ENCODE data around the gene RBPJ. TPM values are rescaled to one million over a fixed set of nuclear protein-coding genes. Genes with fewer than 3 reads are reported as not detected.

Gene RBPJ
- total and polyA plus RNA-seq, 11 donors = 21.9 to 84.3 (median 37.5) TPM

DNA sequence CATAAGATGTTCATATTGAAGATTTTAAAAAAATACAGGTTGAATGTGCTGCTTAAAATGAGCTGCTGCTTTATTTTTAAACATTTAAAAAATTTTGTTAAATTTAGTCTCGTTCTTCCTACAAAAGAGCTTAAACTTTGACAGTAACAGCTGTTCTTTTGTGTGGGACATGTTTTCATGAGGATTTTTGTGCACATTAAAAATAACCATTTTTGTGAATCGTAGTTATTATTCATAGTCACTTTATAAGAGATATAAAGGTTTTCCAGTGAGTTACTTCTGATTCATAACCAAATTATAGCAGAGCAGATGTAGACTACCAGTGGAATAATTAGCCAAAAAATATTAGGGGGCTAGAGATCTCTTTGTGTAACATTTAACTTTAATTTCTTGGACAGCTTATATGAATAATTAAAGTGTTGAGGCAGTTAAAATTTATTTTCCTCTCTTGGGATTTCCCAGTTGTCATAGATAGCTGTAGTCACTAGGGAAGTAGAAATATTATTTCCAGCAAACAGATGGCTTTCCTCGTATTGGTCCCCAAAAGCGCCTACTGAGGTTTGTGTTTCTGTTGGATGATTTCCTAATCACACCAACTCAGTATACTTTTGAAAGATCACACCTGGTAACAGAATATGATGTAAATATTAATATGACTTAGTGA lies 24.2 kb downstream of the RBPJ start:
- no peak for DNase-seq
- peak overlapping the region in 4 of 12 donors; percentile 11 to 35 (median 23) for H3K4me3 ChIP-seq
- peaks cover 0 to 82% (median 36%) of the 10 kb centered on the region in 12 donors for H3K4me1 ChIP-seq
- no peaks in the 10 kb centered on the region for H3K27me3 ChIP-seq
- ATAC-seq = peak in 1 of 4 donors; percentile 24
- WGBS, 4 donors = 57 to 63% (median 61%) methylated on average over 4 of the region's 4 CpGs
- H3K9me3 ChIP-seq = no peaks in the 10 kb centered on the region
- H3K27ac ChIP-seq = peak overlapping the region in 3 of 12 donors; percentile 9 to 68 (median 45)
- intact Hi-C loops (cut with DNase I) = no loop called here
- TF ChIP-seq POLR2A (IDR thresholded peaks at IDR 0.05) = no peak
- TF ChIP-seq CTCF (IDR thresholded peaks at IDR 0.05) = no peak
- H3K36me3 ChIP-seq = no peaks in the 10 kb centered on the region

DNA sequence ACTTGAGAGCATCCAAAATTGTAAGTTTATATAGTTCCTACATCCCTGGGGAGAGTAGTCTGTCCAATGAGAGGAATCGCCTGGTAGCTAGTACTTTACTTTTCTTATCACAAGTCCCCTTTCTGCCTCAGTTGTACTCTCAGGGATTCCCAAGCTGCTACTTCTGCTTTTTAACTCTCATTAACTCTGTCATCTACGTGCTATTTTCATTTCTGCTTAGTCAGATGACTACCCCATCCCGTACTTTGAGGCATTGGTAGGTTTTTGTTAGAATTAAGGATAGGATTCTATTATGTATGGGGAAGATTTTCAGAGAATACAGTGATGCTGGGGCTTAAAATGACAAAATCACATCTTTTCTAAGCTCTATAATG lies 24.7 kb downstream of the RBPJ start:
- intact Hi-C loops (cut with DNase I) = no loop called here
- peaks cover 0 to 80% (median 35%) of the 10 kb centered on the region in 12 donors for H3K4me1 ChIP-seq
- H3K9me3 ChIP-seq = no peaks in the 10 kb centered on the region
- H3K36me3 ChIP-seq = no peaks in the 10 kb centered on the region
- no peak for DNase-seq
- TF ChIP-seq POLR2A (IDR thresholded peaks at IDR 0.05) (no peak), CTCF (IDR thresholded peaks at IDR 0.05) (no peak)
- 39 to 52% (median 51%) methylated on average over 3 of the region's 3 CpGs for WGBS, 4 donors
- H3K4me3 ChIP-seq = peak overlapping the region in 6 of 12 donors; percentile 11 to 41 (median 30)
- no peaks in the 10 kb centered on the region for H3K27me3 ChIP-seq
- ATAC-seq = no peak
- H3K27ac ChIP-seq = peak overlapping the region in 5 of 12 donors; percentile 2 to 68 (median 9)

- 37 to 55% (median 48%) methylated on average over 6 of the region's 6 CpGs for WGBS, 4 donors
- Histone ChIP-seq H3K9me3 (no peaks in the 10 kb centered on the region), H3K36me3 (no peaks in the 10 kb centered on the region), H3K27ac (peak overlapping the region in 2 of 12 donors; percentile 45 to 68), H3K4me1 (peaks cover 0 to 77% (median 30%) of the 10 kb centered on the region in 12 donors), H3K27me3 (no peaks in the 10 kb centered on the region), H3K4me3 (peak overlapping the region in 6 of 12 donors; percentile 11 to 41 (median 30))
- intact Hi-C loops (cut with DNase I) = no loop called here
- ATAC-seq (peak in 3 of 4 donors; percentile 52 to 86 (median 57)), DNase-seq (peak in 1 of 5 donors; percentile 36)
- no peak for TF ChIP-seq CTCF (IDR thresholded peaks at IDR 0.05)
- TF ChIP-seq POLR2A (IDR thresholded peaks at IDR 0.05) = no peak
Observed at GRCh38 chr4:26346203-26346620, 25.4 kb downstream of the RBPJ start.

- intact Hi-C loops (cut with DNase I) = no loop called here
- Histone ChIP-seq H3K9me3 (no peaks in the 10 kb centered on the region), H3K27ac (no peak overlapping the region), H3K36me3 (no peaks in the 10 kb centered on the region), H3K4me1 (peaks cover 0 to 74% (median 14%) of the 10 kb centered on the region in 12 donors), H3K27me3 (no peaks in the 10 kb centered on the region), H3K4me3 (no peak overlapping the region)
- WGBS, 4 donors = 72 to 80% (median 76%) methylated on average over 2 of the region's 2 CpGs
- TF ChIP-seq POLR2A (IDR thresholded peaks at IDR 0.05) = no peak
- no peak for TF ChIP-seq CTCF (IDR thresholded peaks at IDR 0.05)
- DNase-seq (no peak), ATAC-seq (no peak)
Observed at GRCh38 chr4:26349496-26349895, 28.7 kb downstream of the RBPJ start.
